DMS 273 treated with DMSO at 0.1 percent for 48 hours (cell line): ENCODE results near the gene PRRT2.
"Not testable (repeated sequence)": the region's sequence is repeated elsewhere in the genome, so short reads cannot be mapped to it uniquely, and the experiment has no call there.

Experiments used
- DNase-seq: peaks from one replicate; lab custom pipeline; 2025; lab: John Stamatoyannopoulos, UW

PRRT2 gene

GRCh38 chr16:29790949-29791844, 20.8 kb upstream of the PRRT2 start:
- DNase-seq = no peak

GRCh38 chr16:29791845-29792807, 19.9 kb upstream of the PRRT2 start:
- no peak for DNase-seq

GRCh38 chr16:29793153-29793552, 18.8 kb upstream of the PRRT2 start:
- not testable (repeated sequence) for DNase-seq

GRCh38 chr16:29794231-29794710, 17.7 kb upstream of the PRRT2 start:
- DNase-seq = no peak

- DNase-seq = no peak
Observed at GRCh38 chr16:29802416-29802935, 9.5 kb upstream of the PRRT2 start.

- no peak for DNase-seq
Observed at GRCh38 chr16:29804020-29804419, 8.0 kb upstream of the PRRT2 start.

- peak; percentile 36 for DNase-seq
Observed at GRCh38 chr16:29804455-29805231, 7.3 kb upstream of the PRRT2 start.

- DNase-seq = peak; percentile 98
Observed at GRCh38 chr16:29805232-29806098, 6.5 kb upstream of the PRRT2 start.

GRCh38 chr16:29806099-29806579, 5.9 kb upstream of the PRRT2 start, which contains the start of gene MAZ:
TSS of gene MAZ (plus strand) at chr16:29806529. CDS start at chr16:29806702, 173 bp downstream.
- DNase-seq = peak; percentile 94

GRCh38 chr16:29806641-29807425, 5.2 kb upstream of the PRRT2 start:
- DNase-seq = peak; percentile 58

GRCh38 chr16:29807426-29808218, 4.4 kb upstream of the PRRT2 start:
- DNase-seq = peak; percentile 77

- no peak for DNase-seq
Observed at GRCh38 chr16:29808219-29808900, 3.6 kb upstream of the PRRT2 start.

- DNase-seq = no peak
Observed at GRCh38 chr16:29809031-29809747, 2.8 kb upstream of the PRRT2 start.

GRCh38 chr16:29809850-29810698, 1.9 kb upstream of the PRRT2 start:
- peak; percentile 34 for DNase-seq

GRCh38 chr16:29810699-29811169, 1.3 kb upstream of the PRRT2 start:
- no peak for DNase-seq
